Measurements from ENCODE around the gene MXRA7.
A peak's percentile ranks its signal among the peaks of the same experiment; 100 is the strongest.
"Not testable (repeated sequence)": the region's sequence is repeated elsewhere in the genome, so short reads cannot be mapped to it uniquely, and the experiment has no call there.

The MXRA7 gene

DNA sequence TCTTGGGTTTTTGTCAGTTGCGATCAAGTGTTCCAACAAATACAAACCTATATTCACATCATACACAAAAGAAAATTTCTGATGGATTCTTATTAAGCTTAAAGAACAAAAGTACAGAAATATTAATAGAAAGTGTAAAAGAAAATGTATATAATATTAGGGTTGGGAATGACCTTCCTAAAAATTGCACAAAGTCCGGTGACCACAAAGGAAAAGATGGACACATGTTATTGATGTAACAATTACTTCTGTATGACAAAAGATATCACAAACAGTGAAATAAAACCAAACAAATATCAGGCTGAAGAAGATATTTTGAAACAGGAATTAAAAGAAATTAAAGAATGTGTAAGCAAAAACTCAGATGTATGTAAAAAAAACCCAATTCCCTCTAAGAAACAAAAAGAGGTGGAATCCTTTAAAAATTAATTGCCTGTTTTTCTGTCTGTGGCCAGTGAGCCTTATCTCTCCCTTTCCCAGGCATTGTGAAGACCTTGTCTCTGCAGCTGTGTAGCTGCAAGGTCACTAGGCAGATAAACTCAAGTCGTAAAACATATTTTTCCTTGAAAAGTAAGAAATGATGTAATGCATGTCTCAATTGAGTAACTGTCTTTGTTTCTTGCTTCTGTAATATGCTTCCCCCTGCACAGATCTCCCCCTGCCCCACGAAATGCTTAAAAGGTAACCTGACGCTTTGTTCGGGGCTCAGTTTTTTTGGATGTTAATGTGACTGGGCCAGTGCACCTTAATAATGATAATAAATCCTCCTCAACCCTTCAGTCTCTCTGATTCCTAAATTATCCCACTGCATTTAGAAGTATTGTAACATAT, 70.0 kb downstream of the MXRA7 start:
- no peak for DNase-seq

DNA sequence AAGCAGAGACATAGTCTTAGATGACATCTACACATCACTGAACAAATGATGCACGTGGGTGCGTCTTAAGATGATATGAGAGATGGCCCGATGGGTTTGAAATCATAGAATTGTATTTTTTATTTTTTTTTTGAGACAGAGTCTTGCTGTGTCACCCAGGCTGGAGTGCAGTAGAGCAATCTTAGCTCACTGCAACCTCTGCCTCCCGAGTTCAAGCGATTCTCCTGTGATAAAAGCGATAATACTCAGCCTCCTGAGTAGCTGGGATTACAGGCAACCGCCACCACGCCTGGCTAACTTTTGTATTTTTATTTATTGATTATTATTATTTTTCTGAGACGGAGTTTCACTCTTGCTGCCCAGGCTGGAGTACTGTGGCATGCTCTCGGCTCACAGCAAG, 72.5 kb downstream of the MXRA7 start:
- DNase-seq, result no peak

DNA sequence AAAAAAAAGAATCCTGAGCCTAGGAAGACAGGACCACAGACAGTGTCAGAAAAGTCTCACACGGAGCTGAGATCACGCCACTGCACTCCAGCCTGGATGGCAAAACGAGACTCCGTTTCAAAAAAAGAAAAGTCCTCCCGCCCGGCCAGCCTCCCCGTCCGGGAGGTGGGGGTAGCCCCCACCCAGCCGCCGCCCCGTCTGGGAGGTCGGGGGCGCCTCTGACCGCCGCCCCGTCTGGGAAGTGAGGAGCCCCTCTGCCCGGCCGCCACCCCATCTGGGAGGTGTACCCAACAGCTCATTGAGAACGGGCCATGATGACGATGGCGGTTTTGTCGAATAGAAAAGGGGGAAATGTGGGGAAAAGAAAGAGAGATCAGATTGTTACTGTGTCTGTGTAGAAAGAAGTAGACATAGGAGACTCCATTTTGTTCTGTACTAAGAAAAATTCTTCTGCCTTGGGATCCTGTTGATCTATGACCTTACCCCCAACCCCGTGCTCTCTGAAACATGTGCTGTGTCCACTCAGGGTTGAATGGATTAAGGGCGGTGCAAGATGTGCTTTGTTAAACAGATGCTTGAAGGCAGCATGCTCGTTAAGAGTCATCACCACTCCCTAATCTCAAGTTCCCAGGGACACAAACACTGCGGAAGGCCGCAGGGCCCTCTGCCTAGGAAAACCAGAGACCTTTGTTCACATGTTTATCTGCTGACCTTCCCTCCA, 74.1 kb downstream of the MXRA7 start:
- DNase-seq, result not testable (repeated sequence)

DNA sequence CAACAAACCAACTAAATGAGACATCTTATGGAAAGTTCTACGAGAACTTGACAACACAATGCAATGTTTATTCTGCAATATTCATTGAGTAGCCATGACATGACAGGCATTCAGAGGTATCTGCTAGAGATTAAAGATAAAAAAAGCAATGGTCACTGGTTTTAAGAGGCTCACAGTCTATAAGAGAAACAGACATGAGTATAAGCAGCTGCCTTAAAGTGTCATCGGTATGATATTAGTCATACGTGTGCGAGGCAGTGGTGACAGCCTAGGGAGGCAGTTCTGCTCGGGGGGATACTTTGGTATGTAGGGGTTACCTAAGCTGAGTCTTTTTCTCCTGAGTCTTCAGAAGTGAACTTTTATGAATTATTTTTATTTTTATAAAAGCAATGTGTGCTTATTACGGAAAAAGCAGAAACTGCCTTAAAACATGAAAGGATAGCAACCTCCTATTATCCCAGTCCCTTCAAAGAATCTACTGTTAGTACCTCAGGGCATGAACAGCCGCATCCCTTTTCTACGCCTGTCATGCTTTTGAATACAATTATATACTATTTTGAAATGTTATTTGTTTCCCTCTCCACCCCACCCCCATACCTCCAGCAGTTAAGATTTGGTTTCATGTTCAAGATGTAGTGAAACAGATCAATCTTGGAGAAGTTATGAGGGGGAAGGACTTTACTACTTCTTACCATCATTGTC, 75.0 kb downstream of the MXRA7 start:
- no peak for DNase-seq

DNA sequence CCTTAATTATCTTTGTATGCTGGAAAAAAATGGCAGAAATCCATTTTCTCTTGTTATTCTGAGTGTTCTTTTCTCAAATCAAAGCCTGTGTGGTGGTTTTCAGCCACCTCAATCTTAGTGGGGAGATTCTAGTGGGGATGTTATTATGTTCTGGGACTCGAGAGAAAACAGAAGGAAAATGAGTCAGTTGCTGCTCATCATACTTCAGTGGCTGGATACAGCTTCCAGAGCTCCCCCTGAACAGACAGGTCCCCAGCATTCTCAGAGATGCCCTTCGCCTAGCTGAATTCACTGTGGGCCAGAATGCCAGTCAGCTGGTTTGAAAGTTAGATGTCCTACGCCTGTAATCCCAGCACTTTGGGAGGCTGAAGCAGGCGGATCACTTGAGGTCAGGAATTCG, 75.7 kb downstream of the MXRA7 start:
- DNase-seq, result no peak

DNA sequence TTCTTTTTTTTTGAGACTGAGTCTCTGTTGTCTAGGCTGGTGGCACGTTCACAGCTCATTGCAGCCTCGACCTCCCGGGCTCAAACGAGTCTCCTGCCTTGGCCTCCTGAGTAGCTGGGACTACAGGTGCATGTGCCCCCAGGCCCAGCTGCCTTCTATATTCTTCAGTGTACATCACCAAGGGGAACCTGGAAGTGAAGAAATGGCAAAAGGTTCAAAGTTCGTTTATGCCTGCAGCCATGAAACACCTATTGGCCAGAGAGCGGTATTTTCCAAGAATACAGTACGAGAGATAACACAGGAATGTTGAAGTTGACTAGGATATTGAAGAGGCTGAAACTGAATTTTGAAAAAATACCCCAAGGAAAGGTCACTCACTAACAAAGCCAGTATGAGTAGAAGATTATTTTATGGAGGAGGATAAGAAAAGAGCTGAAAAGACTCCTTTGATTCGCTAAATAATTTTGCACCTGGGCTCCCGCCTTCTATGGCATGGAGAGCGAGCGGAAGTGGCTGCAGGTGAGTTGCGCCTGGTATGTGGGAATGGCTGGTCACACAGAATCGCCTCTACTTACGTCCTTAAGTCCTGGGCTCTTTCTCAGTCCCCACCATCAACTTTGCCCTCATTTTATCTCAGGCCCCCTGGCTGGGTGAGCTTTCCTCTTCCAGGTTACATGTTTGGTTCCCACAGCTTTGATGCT, 77.0 kb downstream of the MXRA7 start:
- no peak for DNase-seq

DNA sequence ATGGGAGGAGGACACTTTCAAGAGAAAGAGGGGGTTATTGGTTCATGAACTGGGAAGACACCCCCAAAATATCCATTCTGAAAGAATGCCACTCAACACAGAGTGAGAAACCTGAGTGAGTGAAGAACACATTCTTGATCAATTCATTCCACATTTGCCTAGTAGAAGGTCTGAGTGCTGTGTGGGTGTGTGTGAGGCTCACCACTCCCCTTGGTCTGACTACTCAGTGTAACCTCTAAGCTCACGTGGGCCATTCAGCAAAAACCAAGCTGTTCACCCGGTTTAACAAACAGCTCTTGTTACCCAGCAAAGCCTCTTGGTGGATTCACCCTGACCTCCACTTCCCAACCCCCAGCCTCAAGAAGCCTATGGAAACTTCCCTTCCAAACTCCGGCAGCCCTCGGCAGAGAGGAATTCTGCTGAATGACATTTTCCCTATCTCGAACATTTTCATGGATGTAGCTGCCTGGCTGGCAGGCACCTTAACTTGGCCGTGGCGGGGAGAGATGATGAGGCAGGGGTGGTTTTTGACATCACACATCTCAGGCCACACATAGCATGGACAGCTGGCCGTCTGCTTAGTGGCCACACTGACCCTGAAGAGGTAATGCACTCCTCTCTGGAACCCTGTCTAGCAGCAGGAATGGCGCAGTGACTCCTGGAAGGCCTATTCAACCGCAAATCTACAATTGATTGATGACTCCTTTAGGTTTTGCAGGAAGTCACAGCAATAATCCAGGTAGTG, 78.8 kb downstream of the MXRA7 start:
- peak; percentile 24 for DNase-seq

DNA sequence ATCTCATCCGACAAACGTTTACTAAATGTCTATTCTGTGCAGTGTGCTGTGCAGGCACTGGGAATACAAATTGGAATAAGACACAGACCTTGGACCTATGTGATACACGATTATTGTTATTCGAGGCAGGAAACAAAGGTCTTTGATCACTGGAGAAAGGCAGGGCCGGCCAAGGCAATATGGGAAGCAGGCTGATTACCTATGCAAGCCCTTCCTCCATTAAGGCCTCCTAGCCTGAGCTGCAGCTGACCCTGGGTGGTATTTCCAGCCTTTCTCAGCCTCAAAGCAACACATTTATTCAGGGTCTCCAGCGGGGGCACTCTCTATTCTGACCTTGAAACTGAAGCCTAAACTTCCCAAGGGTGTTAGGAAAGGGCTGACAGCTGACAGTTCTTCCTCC, 80.6 kb downstream of the MXRA7 start:
- no peak for DNase-seq
